ENCODE results near the gene OR8B3. TPM values are rescaled to one million over a fixed set of nuclear protein-coding genes. Genes with fewer than 3 reads are reported as not detected.

Gene OR8B3
- polyA plus RNA-seq, 1 of the 3 experiments (the other 2 are of a cell fraction): not detected

- TF ChIP-seq EZH2phosphoT487 (IDR thresholded peaks at IDR 0.05; ENCODE audit: borderline replicate concordance, low read depth) (no peak), TCF12 (IDR thresholded peaks at IDR 0.05) (no peak), SIN3A (IDR thresholded peaks at IDR 0.05; ENCODE audit: borderline replicate concordance, low read depth, low read length) (no peak), RAD21 (IDR thresholded peaks at IDR 0.05; ENCODE audit: low read length) (no peak)
Observed at GRCh38 chr11:124434699-124435098, 35.9 kb upstream of the OR8B3 start (continued).

GRCh38 chr11:124429599-124429998, 30.8 kb upstream of the OR8B3 start:
- Histone ChIP-seq H3K4me3 (ENCODE audit: low read depth in 2 of 2, low read length in 1 of 2) (no peak overlapping the region), H3K79me2 (ENCODE audit: insufficient read depth) (no peaks in the 10 kb centered on the region), H3K36me3 (replicated peaks in 1 of 2; ENCODE audit: control insufficient read depth in 1 of 2, insufficient read depth in 2 of 2, low read length in 1 of 2) (no peaks in the 10 kb centered on the region), H3K27ac (ENCODE audit: low read depth in 2 of 2, low read length in 1 of 2) (no peak overlapping the region), H3F3A (replicated peaks; ENCODE audit: insufficient read depth) (no peaks in the 10 kb centered on the region), H3K4me2 (no peak overlapping the region), H3K4me1 (ENCODE audit: control insufficient read depth in 1 of 2, insufficient read depth in 2 of 2, low read depth in 1 of 2, low read length in 1 of 2) (no peaks in the 10 kb centered on the region), H2AFZ (ENCODE audit: low read depth) (no peak overlapping the region), H3K9ac (no peak overlapping the region), H3K9me2 (no peaks in the 10 kb centered on the region), H3K27me3 (ENCODE audit: insufficient read depth) (no peaks in the 10 kb centered on the region), H4K20me1 (ENCODE audit: insufficient read depth) (no peaks in the 10 kb centered on the region), H3K9me3 (no peaks in the 10 kb centered on the region)
- ChIA-PET POLR2A (no interaction called here), CTCF (no interaction called here)
- no peak for DNase-seq
- 15% methylated on average over 2 of the region's 2 CpGs for WGBS (ENCODE audit: low lambda C conversion rate)
- TF ChIP-seq NRF1 (IDR thresholded peaks at IDR 0.05; ENCODE audit: low read depth, low read length): no peak
- no peak for TF ChIP-seq MXI1 (IDR thresholded peaks at IDR 0.05; ENCODE audit: low read depth, low read length)
- TF ChIP-seq TEAD4 (IDR thresholded peaks at IDR 0.05; ENCODE audit: borderline replicate concordance, insufficient read depth): no peak
- no peak for TF ChIP-seq GATA2 (CRISPR knock-in tag; IDR thresholded peaks at IDR 0.05)
- no peak for TF ChIP-seq RAD21 (IDR thresholded peaks at IDR 0.05; ENCODE audit: low read length)
- TF ChIP-seq EP300 (IDR thresholded peaks at IDR 0.05; ENCODE audit: borderline replicate concordance in 1 of 2, low read depth in 1 of 2, low read length in 1 of 2): no peak
- no peak for TF ChIP-seq RCOR1 (IDR thresholded peaks at IDR 0.05; ENCODE audit: low read length)
- no peak for TF ChIP-seq RFX5 (IDR thresholded peaks at IDR 0.05; ENCODE audit: low read length)
- TF ChIP-seq FOXM1 (IDR thresholded peaks at IDR 0.05; ENCODE audit: low read depth): no peak
- no peak for TF ChIP-seq YY1 (IDR thresholded peaks at IDR 0.05; ENCODE audit: low read depth)
- no peak for TF ChIP-seq POLR2AphosphoS5 (IDR thresholded peaks at IDR 0.05; ENCODE audit: low read depth, low read length)
- TF ChIP-seq MEF2A (IDR thresholded peaks at IDR 0.05; ENCODE audit: borderline replicate concordance, low read depth): no peak
- TF ChIP-seq SMC3 (IDR thresholded peaks at IDR 0.05; ENCODE audit: low read depth, low read length): no peak
- no peak for TF ChIP-seq ELF1 (IDR thresholded peaks at IDR 0.05)
- TF ChIP-seq NFIC (IDR thresholded peaks at IDR 0.05; ENCODE audit: borderline replicate concordance): no peak
- TF ChIP-seq JUND (IDR thresholded peaks at IDR 0.05): no peak
- TF ChIP-seq MAX (IDR thresholded peaks at IDR 0.05; ENCODE audit: low read depth): no peak

- CTCF ChIA-PET: no interaction called here
Observed at GRCh38 chr11:124424384-124424921, 25.6 kb upstream of the OR8B3 start, which contains the start of gene OR8B4. Gene OR8B4, minus strand, starts transcription at chr11:124424871. Its CDS starts 0 bp downstream, at chr11:124424871.

More at GRCh38 chr11:124424384-124424921, 25.6 kb upstream of the OR8B3 start, which contains the start of gene OR8B4:
- H3K27ac ChIP-seq (ENCODE audit: low read depth in 2 of 2, low read length in 1 of 2): no peak within 1 kb of the TSS
- no peaks in the 10 kb centered on the region for H3F3A ChIP-seq (replicated peaks; ENCODE audit: insufficient read depth)
- no peak within 1 kb of the TSS for H3K4me2 ChIP-seq
- H3K79me2 ChIP-seq (ENCODE audit: insufficient read depth): no peaks in the 10 kb centered on the region
- no peak within 1 kb of the TSS for H3K4me3 ChIP-seq (ENCODE audit: low read depth in 2 of 2, low read length in 1 of 2)
- no peaks in the 10 kb centered on the region for H3K9me3 ChIP-seq
- H3K4me1 ChIP-seq (ENCODE audit: control insufficient read depth in 1 of 2, insufficient read depth in 2 of 2, low read depth in 1 of 2, low read length in 1 of 2): no peaks in the 10 kb centered on the region
- POLR2A ChIA-PET: no interaction called here
- H3K27me3 ChIP-seq (ENCODE audit: insufficient read depth): no peaks in the 10 kb centered on the region
- H2AFZ ChIP-seq (ENCODE audit: low read depth): no peak within 1 kb of the TSS
- TF ChIP-seq REST (IDR thresholded peaks at IDR 0.05; ENCODE audit: low read depth, low read length) (no peak), JUND (IDR thresholded peaks at IDR 0.05) (no peak), NRF1 (IDR thresholded peaks at IDR 0.05; ENCODE audit: low read depth, low read length) (no peak), TCF12 (IDR thresholded peaks at IDR 0.05) (no peak), YY1 (IDR thresholded peaks at IDR 0.05; ENCODE audit: low read depth) (no peak), MEF2A (IDR thresholded peaks at IDR 0.05; ENCODE audit: borderline replicate concordance, low read depth) (no peak), IRF3 (IDR thresholded peaks at IDR 0.05; ENCODE audit: low read depth, low read length) (no peak), GATA2 (CRISPR knock-in tag; IDR thresholded peaks at IDR 0.05) (no peak)
- no peaks in the 10 kb centered on the region for H3K9me2 ChIP-seq
- H4K20me1 ChIP-seq (ENCODE audit: insufficient read depth): no peaks in the 10 kb centered on the region
- no peak for DNase-seq
- H3K36me3 ChIP-seq (replicated peaks in 1 of 2; ENCODE audit: control insufficient read depth in 1 of 2, insufficient read depth in 2 of 2, low read length in 1 of 2): no peaks in the 10 kb centered on the region
- WGBS (ENCODE audit: low lambda C conversion rate): 0% methylated on average over 2 of the region's 2 CpGs
- H3K9ac ChIP-seq: no peak within 1 kb of the TSS
